Smooth muscle cell (in vitro differentiated cells): Measurements from ENCODE around the gene ERG. TPM values are rescaled to one million over a fixed set of nuclear protein-coding genes. Genes with fewer than 3 reads are reported as not detected.

Experiments
- DNase-seq: peaks from one replicate; lab custom pipeline; 2025; ENCODE audit not compliant: unreplicated experiment; lab: John Stamatoyannopoulos, UW
- H2AFZ ChIP-seq: fragments of 200-600 bp; sonication (generic); 2 replicates; pipeline ENCODE4 v1.6.0; 2016; ENCODE audit warnings: antibody characterized with exemption, low read depth, mild to moderate bottlenecking
- H3F3A ChIP-seq: fragments of 200-600 bp; sonication (generic); 2 replicates; pipeline ENCODE4 v1.6.0; 2017; ENCODE audit warnings: antibody characterized with exemption, low read depth
- H3K27ac ChIP-seq: fragments of 200-600 bp; sonication (generic); 2 replicates; pipeline ENCODE4 v1.5.1; 2016; ENCODE audit warnings: low read depth, mild to moderate bottlenecking
- H3K27me3 ChIP-seq: fragments of 200-600 bp; sonication (generic); 2 replicates; pipeline ENCODE4 v1.6.1; 2016; ENCODE audit warnings: low read depth, mild to moderate bottlenecking
- H3K36me3 ChIP-seq: fragments of 200-600 bp; sonication (generic); 2 replicates; pipeline ENCODE4 v1.5.1; 2016; ENCODE audit warnings: low read depth
- H3K4me1 ChIP-seq: fragments of 200-600 bp; sonication (generic); 2 replicates; pipeline ENCODE4 v1.5.1; 2016; ENCODE audit warnings: low read depth
- H3K4me2 ChIP-seq: fragments of 200-600 bp; sonication (generic); 2 replicates; pipeline ENCODE4 v1.6.0; 2016; ENCODE audit warnings: mild to moderate bottlenecking
- H3K4me3 ChIP-seq: fragments of 200-600 bp; sonication (generic); 2 replicates; pipeline ENCODE4 v1.5.1; 2016; ENCODE audit warnings: mild to moderate bottlenecking
- H3K79me2 ChIP-seq: fragments of 200-600 bp; sonication (generic); 2 replicates; pipeline ENCODE4 v1.6.0; 2016; ENCODE audit warnings: low read depth, mild to moderate bottlenecking
- H3K9ac ChIP-seq: fragments of 200-600 bp; sonication (generic); 2 replicates; pipeline ENCODE4 v1.6.0; 2016; ENCODE audit warnings: low read depth
- H3K9me3 ChIP-seq: fragments of 200-600 bp; sonication (generic); replicated peaks from 2 replicates; pipeline ENCODE4 v1.5.1; 2016; ENCODE audit warnings: low read depth
- H4K20me1 ChIP-seq: fragments of 200-600 bp; sonication (generic); 2 replicates; pipeline ENCODE4 v1.6.0; 2016; ENCODE audit warnings: low read depth
- CTCF ChIP-seq: fragments of 200-600 bp; sonication (generic); IDR thresholded peaks from 2 replicates; pipeline ENCODE4 v1.5.1; 2017; ENCODE audit warnings: borderline replicate concordance, mild to moderate bottlenecking, antibody characterized with exemption; ENCODE audit not compliant: insufficient read depth, poor library complexity, severe bottlenecking
- WGBS: methylation state at CpG from one replicate; pipeline ENCODE4 v1.1.7; 2016; ENCODE audit warnings: low lambda C conversion rate; 5-methylcytosine and 5-hydroxymethylcytosine counted together
- polyA plus RNA-seq: library from polyadenylated mRNA; unstranded; fragments of >200 nt; fragmentation: Nextera tagmentation; extraction: Ambion mirVana; gene quantifications from 2 replicates; pipeline ENCODE4 v1.2.1, GENCODE V29; 2016
- total RNA-seq: library from RNA; depleted of rRNA; stranded (reverse); fragments of >200 nt; gene quantifications from 2 replicates; pipeline ENCODE4 v1.2.3, GENCODE V29; 2014

ERG gene
- total and polyA plus RNA-seq, 2 experiments from 2014 or later = 11.0 to 14.4 TPM

- no peaks in the 10 kb centered on the region for H3K79me2 ChIP-seq
- H4K20me1 ChIP-seq = no peaks in the 10 kb centered on the region
- H3K9me3 ChIP-seq = no peaks in the 10 kb centered on the region
- no peaks in the 10 kb centered on the region for H3K36me3 ChIP-seq
- H2AFZ ChIP-seq = no peak overlapping the region
- TF ChIP-seq CTCF = no peak
- H3K9ac ChIP-seq = no peak overlapping the region
- no peak overlapping the region for H3K4me2 ChIP-seq
- H3K27ac ChIP-seq = no peak overlapping the region
- DNase-seq = no peak
- H3K4me3 ChIP-seq = no peak overlapping the region
- no peaks in the 10 kb centered on the region for H3K27me3 ChIP-seq
- WGBS = 83% methylated on average over 3 of the region's 3 CpGs
- H3K4me1 ChIP-seq = no peaks in the 10 kb centered on the region
- H3F3A ChIP-seq = no peaks in the 10 kb centered on the region
Observed at GRCh38 chr21:38413958-38414548, 84.2 kb downstream of the ERG start.

DNA sequence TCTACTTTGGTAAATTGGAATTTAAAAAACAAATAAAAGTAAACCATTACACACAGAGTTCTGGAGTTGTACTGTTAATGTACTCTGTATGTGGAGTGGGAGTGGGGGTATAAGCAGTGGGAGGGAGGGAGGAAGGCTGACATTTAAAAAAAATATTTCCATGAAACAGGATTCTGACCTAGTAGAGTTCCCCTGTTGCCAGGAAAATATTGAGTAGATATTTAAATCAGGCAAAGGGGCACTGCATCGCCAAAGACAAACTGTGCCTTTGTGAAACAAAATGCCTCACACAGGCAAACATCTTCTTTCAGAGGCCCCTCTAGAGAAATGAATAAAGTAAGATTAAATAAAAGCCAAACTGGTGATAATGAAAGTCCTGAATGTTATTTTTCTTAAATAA, 87.8 kb downstream of the ERG start:
- Histone ChIP-seq H3K9ac (no peak overlapping the region), H3K27me3 (no peaks in the 10 kb centered on the region), H3K4me3 (no peak overlapping the region), H2AFZ (no peak overlapping the region), H3K9me3 (no peaks in the 10 kb centered on the region), H3K36me3 (no peaks in the 10 kb centered on the region), H3K4me1 (peaks cover 3% of the 10 kb centered on the region), H4K20me1 (no peaks in the 10 kb centered on the region), H3F3A (no peaks in the 10 kb centered on the region), H3K79me2 (no peaks in the 10 kb centered on the region), H3K27ac (no peak overlapping the region), H3K4me2 (no peak overlapping the region)
- 63% methylated on average over 1 of the region's 1 CpG for WGBS
- no peak for TF ChIP-seq CTCF
- DNase-seq = no peak

DNA sequence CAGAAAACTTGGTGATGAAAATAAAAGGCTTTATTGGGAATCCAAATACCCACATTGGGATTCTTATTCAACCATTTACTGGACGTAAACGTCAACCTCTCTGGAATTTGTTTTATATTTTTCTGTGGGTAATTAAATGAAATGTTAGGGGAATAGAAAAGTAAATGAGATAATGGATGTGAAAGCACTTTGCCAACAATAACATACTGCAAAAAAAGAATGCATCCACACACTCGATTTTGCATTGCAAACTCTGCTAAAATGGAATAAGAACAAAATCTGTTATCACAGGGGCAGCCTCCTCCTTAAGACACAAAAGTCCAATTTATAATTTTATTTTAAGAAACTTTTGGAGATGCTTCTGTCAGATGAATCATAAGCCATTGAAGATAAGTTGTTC, 88.4 kb downstream of the ERG start:
- TF ChIP-seq CTCF = no peak
- Histone ChIP-seq H3K27me3 (no peaks in the 10 kb centered on the region), H3K36me3 (no peaks in the 10 kb centered on the region), H3K9me3 (no peaks in the 10 kb centered on the region), H3F3A (no peaks in the 10 kb centered on the region), H2AFZ (no peak overlapping the region), H3K79me2 (no peaks in the 10 kb centered on the region), H4K20me1 (no peaks in the 10 kb centered on the region), H3K9ac (no peak overlapping the region), H3K4me1 (peaks cover 3% of the 10 kb centered on the region), H3K27ac (no peak overlapping the region), H3K4me3 (no peak overlapping the region), H3K4me2 (no peak overlapping the region)
- no peak for DNase-seq
- WGBS = 91% methylated on average over 3 of the region's 3 CpGs

DNA sequence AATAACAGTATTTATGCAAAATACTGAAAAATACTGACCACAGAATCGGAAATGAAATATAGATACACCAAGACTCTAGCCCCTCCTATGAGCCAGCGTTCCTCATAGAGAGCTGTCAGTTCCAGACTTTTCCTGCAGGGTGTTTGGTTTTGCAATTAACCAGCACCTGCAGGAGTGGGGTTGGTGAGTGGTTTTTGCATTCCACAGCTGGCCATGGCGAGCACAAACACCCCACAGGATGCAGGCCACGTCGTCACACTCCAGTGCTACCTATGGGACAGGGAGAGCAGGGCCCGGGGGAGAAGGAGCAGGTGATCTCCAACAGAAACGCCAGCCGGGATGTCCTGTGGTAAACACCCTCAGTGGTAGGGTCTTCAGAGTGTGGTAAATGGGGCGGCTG, 94.1 kb downstream of the ERG start:
- H3K79me2 ChIP-seq = no peaks in the 10 kb centered on the region
- WGBS = 93% methylated on average over 9 of the region's 9 CpGs
- no peaks in the 10 kb centered on the region for H3K27me3 ChIP-seq
- DNase-seq = no peak
- H4K20me1 ChIP-seq = no peaks in the 10 kb centered on the region
- H3K4me1 ChIP-seq = peaks cover 6% of the 10 kb centered on the region
- TF ChIP-seq CTCF = no peak
- no peak overlapping the region for H2AFZ ChIP-seq
- no peak overlapping the region for H3K4me2 ChIP-seq
- H3K9me3 ChIP-seq = no peaks in the 10 kb centered on the region
- no peak overlapping the region for H3K4me3 ChIP-seq
- H3F3A ChIP-seq = no peaks in the 10 kb centered on the region
- H3K9ac ChIP-seq = no peak overlapping the region
- H3K27ac ChIP-seq = no peak overlapping the region
- H3K36me3 ChIP-seq = no peaks in the 10 kb centered on the region
